ENCODE results near the gene ZFP42. TPM values are rescaled to one million over a fixed set of nuclear protein-coding genes. Genes with fewer than 3 reads are reported as not detected.

Gene ZFP42
- total RNA-seq, 1 experiment from 2014 or later, result 0.34 TPM

DNA sequence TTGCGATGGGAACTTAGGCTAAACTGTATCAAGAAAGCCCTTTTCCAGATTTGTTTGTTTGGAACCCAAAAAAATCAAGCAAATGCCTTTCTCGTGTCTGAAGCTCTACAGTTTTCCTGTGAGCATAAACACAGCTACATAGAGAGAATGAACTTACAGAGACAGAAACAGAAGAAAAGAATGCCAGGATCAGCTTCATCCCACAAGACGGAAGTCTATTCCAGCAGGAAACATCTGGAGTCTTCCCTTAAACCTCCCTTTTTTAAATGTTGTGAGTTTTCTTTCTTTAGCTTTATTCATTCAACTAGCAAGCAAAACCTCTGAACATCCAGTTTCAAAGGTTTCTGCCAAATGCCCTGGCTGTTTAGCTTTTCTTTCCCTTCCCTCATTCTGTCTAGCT is 32.6 kb upstream of the ZFP42 start:
- Mint-ChIP-seq H3K4me1 (ENCODE audit: low read depth, unreplicated experiment) (no peaks in the 10 kb centered on the region), H3K27ac (ENCODE audit: unreplicated experiment) (no peak overlapping the region), H3K9me3 (ENCODE audit: unreplicated experiment) (no peaks in the 10 kb centered on the region), H3K36me3 (ENCODE audit: insufficient read depth, unreplicated experiment) (no peaks in the 10 kb centered on the region), H3K4me3 (ENCODE audit: unreplicated experiment) (no peak overlapping the region), H3K27me3 (ENCODE audit: insufficient read depth, unreplicated experiment) (no peaks in the 10 kb centered on the region)
- POLR2A ChIA-PET, result no interaction called here
- H3K36me3 ChIP-seq (ENCODE audit: control insufficient read depth, insufficient read depth, low read length), result no peaks in the 10 kb centered on the region
- intact Hi-C loops (cut with micrococcal nuclease; ENCODE audit: unreplicated experiment), result no loop called here
- H3K9me3 ChIP-seq, result no peaks in the 10 kb centered on the region
- no peak for DNase-seq
- CTCF ChIA-PET, result no interaction called here
- H3K27me3 ChIP-seq (replicated peaks; ENCODE audit: control insufficient read depth, insufficient read depth, low read length), result no peaks in the 10 kb centered on the region
- no peak overlapping the region for H3K4me3 ChIP-seq (ENCODE audit: low read depth, low read length)
- TF ChIP-seq, protein P1, sequence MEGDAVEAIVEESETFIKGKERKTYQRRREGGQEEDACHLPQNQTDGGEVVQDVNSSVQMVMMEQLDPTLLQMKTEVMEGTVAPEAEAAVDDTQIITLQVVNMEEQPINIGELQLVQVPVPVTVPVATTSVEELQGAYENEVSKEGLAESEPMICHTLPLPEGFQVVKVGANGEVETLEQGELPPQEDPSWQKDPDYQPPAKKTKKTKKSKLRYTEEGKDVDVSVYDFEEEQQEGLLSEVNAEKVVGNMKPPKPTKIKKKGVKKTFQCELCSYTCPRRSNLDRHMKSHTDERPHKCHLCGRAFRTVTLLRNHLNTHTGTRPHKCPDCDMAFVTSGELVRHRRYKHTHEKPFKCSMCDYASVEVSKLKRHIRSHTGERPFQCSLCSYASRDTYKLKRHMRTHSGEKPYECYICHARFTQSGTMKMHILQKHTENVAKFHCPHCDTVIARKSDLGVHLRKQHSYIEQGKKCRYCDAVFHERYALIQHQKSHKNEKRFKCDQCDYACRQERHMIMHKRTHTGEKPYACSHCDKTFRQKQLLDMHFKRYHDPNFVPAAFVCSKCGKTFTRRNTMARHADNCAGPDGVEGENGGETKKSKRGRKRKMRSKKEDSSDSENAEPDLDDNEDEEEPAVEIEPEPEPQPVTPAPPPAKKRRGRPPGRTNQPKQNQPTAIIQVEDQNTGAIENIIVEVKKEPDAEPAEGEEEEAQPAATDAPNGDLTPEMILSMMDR (IDR thresholded peaks at IDR 0.05; ENCODE audit: insufficient read depth in 1 of 2, low read depth in 1 of 2, low read length in 1 of 2, severe bottlenecking in 1 of 2, unreplicated experiment in 1 of 2), result no peak
- H3K4me1 ChIP-seq, result no peaks in the 10 kb centered on the region
- no TSS peak for BruUV-seq (replicated peaks)

DNA sequence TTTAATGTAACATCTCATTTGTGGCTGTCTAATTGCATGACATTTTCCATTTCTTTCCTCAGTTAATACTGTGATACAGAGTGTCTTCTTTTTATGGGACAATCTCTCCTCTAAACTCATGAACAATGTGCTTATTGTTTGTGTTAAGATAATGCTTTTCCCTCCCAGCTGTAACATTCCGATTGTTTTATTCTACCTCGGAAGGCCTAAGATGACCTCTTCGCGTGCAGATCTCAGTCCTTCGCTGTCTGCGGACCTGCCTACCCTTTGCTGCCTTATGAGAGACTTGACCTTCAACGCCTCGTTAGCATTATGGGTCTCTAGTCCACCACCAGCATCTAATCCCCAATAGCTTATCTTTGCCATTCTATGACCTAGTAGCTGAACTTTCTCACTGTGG is 29.8 kb upstream of the ZFP42 start:
- BruUV-seq (replicated peaks), result no TSS peak
- Histone ChIP-seq H3K4me3 (ENCODE audit: low read depth, low read length) (no peak overlapping the region), H3K9me3 (no peaks in the 10 kb centered on the region), H3K4me1 (no peaks in the 10 kb centered on the region), H3K27me3 (replicated peaks; ENCODE audit: control insufficient read depth, insufficient read depth, low read length) (no peaks in the 10 kb centered on the region), H3K36me3 (ENCODE audit: control insufficient read depth, insufficient read depth, low read length) (no peaks in the 10 kb centered on the region)
- Mint-ChIP-seq H3K4me1 (ENCODE audit: low read depth, unreplicated experiment) (no peaks in the 10 kb centered on the region), H3K9me3 (ENCODE audit: unreplicated experiment) (no peaks in the 10 kb centered on the region), H3K36me3 (ENCODE audit: insufficient read depth, unreplicated experiment) (no peaks in the 10 kb centered on the region), H3K27ac (ENCODE audit: unreplicated experiment) (no peak overlapping the region), H3K27me3 (ENCODE audit: insufficient read depth, unreplicated experiment) (no peaks in the 10 kb centered on the region), H3K4me3 (ENCODE audit: unreplicated experiment) (no peak overlapping the region)
- intact Hi-C loops (cut with micrococcal nuclease; ENCODE audit: unreplicated experiment), result no loop called here
- ChIA-PET POLR2A (no interaction called here), CTCF (no interaction called here)
- DNase-seq, result no peak
- TF ChIP-seq, protein P1 (IDR thresholded peaks at IDR 0.05; ENCODE audit: insufficient read depth in 1 of 2, low read depth in 1 of 2, low read length in 1 of 2, severe bottlenecking in 1 of 2, unreplicated experiment in 1 of 2), result no peak

DNA sequence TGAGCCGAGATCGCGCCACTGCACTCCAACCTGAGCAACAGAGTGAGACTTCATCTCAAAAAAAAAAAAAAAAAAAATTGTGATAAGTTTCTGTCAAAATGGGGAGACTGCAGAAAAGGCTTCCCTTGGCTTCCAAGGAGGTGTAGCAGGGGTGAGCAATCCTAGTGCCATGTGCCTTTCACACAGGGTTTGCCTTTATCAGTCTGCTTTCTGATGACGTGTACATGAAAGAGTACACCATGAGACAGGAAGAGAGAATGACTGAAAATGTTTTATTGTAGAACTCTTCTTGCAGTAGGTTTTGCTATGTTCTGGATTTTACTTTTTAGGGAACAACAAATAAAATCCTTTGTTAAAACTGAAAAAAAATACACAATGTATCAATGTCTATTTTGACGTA is 23.4 kb upstream of the ZFP42 start:
- ChIA-PET POLR2A (no interaction called here), CTCF (no interaction called here)
- H3K27me3 ChIP-seq (replicated peaks; ENCODE audit: control insufficient read depth, insufficient read depth, low read length), result no peaks in the 10 kb centered on the region
- Mint-ChIP-seq H3K27ac (ENCODE audit: unreplicated experiment) (no peak overlapping the region), H3K27me3 (ENCODE audit: insufficient read depth, unreplicated experiment) (no peaks in the 10 kb centered on the region), H3K9me3 (ENCODE audit: unreplicated experiment) (no peaks in the 10 kb centered on the region), H3K36me3 (ENCODE audit: insufficient read depth, unreplicated experiment) (no peaks in the 10 kb centered on the region), H3K4me3 (ENCODE audit: unreplicated experiment) (no peak overlapping the region), H3K4me1 (ENCODE audit: low read depth, unreplicated experiment) (peaks cover 5% of the 10 kb centered on the region)
- intact Hi-C loops (cut with micrococcal nuclease; ENCODE audit: unreplicated experiment), result no loop called here
- no peaks in the 10 kb centered on the region for H3K36me3 ChIP-seq (ENCODE audit: control insufficient read depth, insufficient read depth, low read length)
- H3K9me3 ChIP-seq, result no peaks in the 10 kb centered on the region
- no peak overlapping the region for H3K4me3 ChIP-seq (ENCODE audit: low read depth, low read length)
- TF ChIP-seq, protein P1 (IDR thresholded peaks at IDR 0.05; ENCODE audit: insufficient read depth in 1 of 2, low read depth in 1 of 2, low read length in 1 of 2, severe bottlenecking in 1 of 2, unreplicated experiment in 1 of 2), result no peak
- no peak for DNase-seq
- BruUV-seq (replicated peaks), result no TSS peak
- no peaks in the 10 kb centered on the region for H3K4me1 ChIP-seq
